ENCODE results near the gene SESN1.

The SESN1 gene

GRCh38 chr6:109010705-109011102, 83.9 kb downstream of the SESN1 start:
- H3K79me1 ChIP-seq (ENCODE audit: low read depth, low read length) = peaks cover 3% of the 10 kb centered on the region
- no peak overlapping the region for H2BK15ac ChIP-seq (ENCODE audit: low read length)
- no CpG with 5 or more reads among the region's 2 CpGs for WGBS, 2 donors (ENCODE audit: extremely low coverage in 2 of 2, insufficient read length in 2 of 2, insufficient replicate concordance in 1 of 2)
- peaks cover 1 to 13% of the 10 kb centered on the region in 2 donors for H3K4me1 ChIP-seq (ENCODE audit: control insufficient read depth in 2 of 2, insufficient read depth in 1 of 2, low read depth in 1 of 2, low read length in 2 of 2)
- no peak overlapping the region for H3K23ac ChIP-seq (ENCODE audit: low read depth, low read length, poor library complexity)
- no peak overlapping the region for H3K27ac ChIP-seq (replicated peaks; ENCODE audit: low read length)
- H3K27me3 ChIP-seq (ENCODE audit: control insufficient read depth in 3 of 3, insufficient read depth in 3 of 3, low read depth in 1 of 3, low read length in 3 of 3) = no peaks in the 10 kb centered on the region
- H3K9me3 ChIP-seq (replicated peaks in 1 of 2; ENCODE audit: control insufficient read depth in 2 of 2, insufficient read depth in 1 of 2, low read depth in 1 of 2, low read length in 2 of 2) = no peaks in the 10 kb centered on the region
- H4K91ac ChIP-seq (ENCODE audit: low read depth, low read length, poor library complexity) = no peak overlapping the region
- H3K4me3 ChIP-seq (ENCODE audit: low read length in 2 of 2) = no peak overlapping the region
- H2BK5ac ChIP-seq (ENCODE audit: low read length) = no peak overlapping the region
- H2AK5ac ChIP-seq (ENCODE audit: low read depth, low read length) = no peak overlapping the region
- H3K14ac ChIP-seq (ENCODE audit: low read length) = no peak overlapping the region
- H2AFZ ChIP-seq (ENCODE audit: low read length) = no peak overlapping the region
- H4K8ac ChIP-seq (ENCODE audit: low read depth, low read length) = no peak overlapping the region
- H3K18ac ChIP-seq (ENCODE audit: low read length) = no peak overlapping the region
- H3K9ac ChIP-seq (ENCODE audit: low read depth, low read length, poor library complexity) = no peak overlapping the region
- H2BK12ac ChIP-seq (ENCODE audit: low read length) = no peak overlapping the region
- no peak overlapping the region for H3K4ac ChIP-seq (ENCODE audit: low read length)
- no peak for DNase-seq (ENCODE audit: low spot score)
- no peak overlapping the region for H3K4me2 ChIP-seq (ENCODE audit: insufficient read depth, low read length, poor library complexity, severe bottlenecking)
- no peak overlapping the region for H2BK120ac ChIP-seq (ENCODE audit: low read depth, low read length)
- H3K36me3 ChIP-seq (replicated peaks in 1 of 2; ENCODE audit: control insufficient read depth in 2 of 2, insufficient read depth in 2 of 2, low read length in 2 of 2) = peaks cover 0 to 3% of the 10 kb centered on the region in 2 donors

- H3K4ac ChIP-seq (ENCODE audit: low read length) = no peak overlapping the region
- peaks cover 3% of the 10 kb centered on the region for H3K79me1 ChIP-seq (ENCODE audit: low read depth, low read length)
- H3K4me1 ChIP-seq (ENCODE audit: control insufficient read depth in 2 of 2, insufficient read depth in 1 of 2, low read depth in 1 of 2, low read length in 2 of 2) = peaks cover 1 to 7% of the 10 kb centered on the region in 2 donors
- peak overlapping the region; percentile 65 for H3K4me2 ChIP-seq (ENCODE audit: insufficient read depth, low read length, poor library complexity, severe bottlenecking)
- peak overlapping the region; percentile 88 for H3K9ac ChIP-seq (ENCODE audit: low read depth, low read length, poor library complexity)
- H2BK15ac ChIP-seq (ENCODE audit: low read length) = no peak overlapping the region
- H3K9me3 ChIP-seq (replicated peaks in 1 of 2; ENCODE audit: control insufficient read depth in 2 of 2, insufficient read depth in 1 of 2, low read depth in 1 of 2, low read length in 2 of 2) = no peaks in the 10 kb centered on the region
- no peak overlapping the region for H4K8ac ChIP-seq (ENCODE audit: low read depth, low read length)
- peak overlapping the region; percentile 77 to 83 for H3K4me3 ChIP-seq (ENCODE audit: low read length in 2 of 2)
- H3K14ac ChIP-seq (ENCODE audit: low read length) = no peak overlapping the region
- H3K36me3 ChIP-seq (replicated peaks in 1 of 2; ENCODE audit: control insufficient read depth in 2 of 2, insufficient read depth in 2 of 2, low read length in 2 of 2) = peaks cover 0 to 3% of the 10 kb centered on the region in 2 donors
- H3K27me3 ChIP-seq (ENCODE audit: control insufficient read depth in 3 of 3, insufficient read depth in 3 of 3, low read depth in 1 of 3, low read length in 3 of 3) = no peaks in the 10 kb centered on the region
- DNase-seq (ENCODE audit: low spot score) = no peak
- no peak overlapping the region for H3K18ac ChIP-seq (ENCODE audit: low read length)
- no peak overlapping the region for H2BK12ac ChIP-seq (ENCODE audit: low read length)
- H2BK120ac ChIP-seq (ENCODE audit: low read depth, low read length) = no peak overlapping the region
- H3K23ac ChIP-seq (ENCODE audit: low read depth, low read length, poor library complexity) = no peak overlapping the region
- WGBS, 2 donors (ENCODE audit: extremely low coverage in 2 of 2, insufficient read length in 2 of 2, insufficient replicate concordance in 1 of 2) = no CpG with 5 or more reads among the region's 10 CpGs
- H3K27ac ChIP-seq (replicated peaks; ENCODE audit: low read length) = no peak overlapping the region
- peak overlapping the region; percentile 89 for H2AFZ ChIP-seq (ENCODE audit: low read length)
- no peak overlapping the region for H2AK5ac ChIP-seq (ENCODE audit: low read depth, low read length)
- H4K91ac ChIP-seq (ENCODE audit: low read depth, low read length, poor library complexity) = no peak overlapping the region
- H2BK5ac ChIP-seq (ENCODE audit: low read length) = no peak overlapping the region
Observed at GRCh38 chr6:109009962-109010704, 84.5 kb downstream of the SESN1 start.

GRCh38 chr6:109009236-109009961, 85.2 kb downstream of the SESN1 start:
- H3K18ac ChIP-seq (ENCODE audit: low read length) = peak overlapping the region; percentile 99
- DNase-seq (ENCODE audit: low spot score) = peak; percentile 89
- no peak overlapping the region for H2BK120ac ChIP-seq (ENCODE audit: low read depth, low read length)
- peaks cover 3% of the 10 kb centered on the region for H3K79me1 ChIP-seq (ENCODE audit: low read depth, low read length)
- H2AK5ac ChIP-seq (ENCODE audit: low read depth, low read length) = peak overlapping the region; percentile 46
- no peak overlapping the region for H3K4ac ChIP-seq (ENCODE audit: low read length)
- peak overlapping the region; percentile 82 for H3K14ac ChIP-seq (ENCODE audit: low read length)
- H3K9me3 ChIP-seq (replicated peaks in 1 of 2; ENCODE audit: control insufficient read depth in 2 of 2, insufficient read depth in 1 of 2, low read depth in 1 of 2, low read length in 2 of 2) = no peaks in the 10 kb centered on the region
- peaks cover under 1 to 1% of the 10 kb centered on the region in 2 donors for H3K4me1 ChIP-seq (ENCODE audit: control insufficient read depth in 2 of 2, insufficient read depth in 1 of 2, low read depth in 1 of 2, low read length in 2 of 2)
- H3K27me3 ChIP-seq (ENCODE audit: control insufficient read depth in 3 of 3, insufficient read depth in 3 of 3, low read depth in 1 of 3, low read length in 3 of 3) = no peaks in the 10 kb centered on the region
- peaks cover 0 to 3% of the 10 kb centered on the region in 2 donors for H3K36me3 ChIP-seq (replicated peaks in 1 of 2; ENCODE audit: control insufficient read depth in 2 of 2, insufficient read depth in 2 of 2, low read length in 2 of 2)
- peak overlapping the region; percentile 90 for H3K9ac ChIP-seq (ENCODE audit: low read depth, low read length, poor library complexity)
- H4K91ac ChIP-seq (ENCODE audit: low read depth, low read length, poor library complexity) = peak overlapping the region; percentile 95
- H2AFZ ChIP-seq (ENCODE audit: low read length) = peak overlapping the region; percentile 89
- H3K23ac ChIP-seq (ENCODE audit: low read depth, low read length, poor library complexity) = peak overlapping the region; percentile 95
- no peak overlapping the region for H4K8ac ChIP-seq (ENCODE audit: low read depth, low read length)
- WGBS, 2 donors (ENCODE audit: extremely low coverage in 2 of 2, insufficient read length in 2 of 2, insufficient replicate concordance in 1 of 2) = no CpG with 5 or more reads among the region's 80 CpGs
- H2BK15ac ChIP-seq (ENCODE audit: low read length) = peak overlapping the region; percentile 99
- H2BK12ac ChIP-seq (ENCODE audit: low read length) = peak overlapping the region; percentile 98
- H3K27ac ChIP-seq (replicated peaks; ENCODE audit: low read length) = peak overlapping the region; percentile 87
- H3K4me2 ChIP-seq (ENCODE audit: insufficient read depth, low read length, poor library complexity, severe bottlenecking) = peak overlapping the region; percentile 69
- H2BK5ac ChIP-seq (ENCODE audit: low read length) = peak overlapping the region; percentile 93
- H3K4me3 ChIP-seq (ENCODE audit: low read length in 2 of 2) = peak overlapping the region; percentile 77 to 93
